ENCODE data around the gene POU1F1.
"Not testable (repeated sequence)": the region's sequence is repeated elsewhere in the genome, so short reads cannot be mapped to it uniquely, and the experiment has no call there.

POU1F1 gene

GRCh38 chr3:87250009-87250408 is 26.4 kb downstream of the POU1F1 start:
- Histone ChIP-seq H3K27ac (no peak overlapping the region), H3K36me3 (replicated peaks) (peaks cover 2% of the 10 kb centered on the region), H3K27me3 (replicated peaks) (no peaks in the 10 kb centered on the region), H3K4me3 (ENCODE audit: low read depth, low read length) (no peak overlapping the region)
- in situ Hi-C loops (cut with HindIII; ENCODE audit: low pct_ligation_motif_present, low sequenced_read_pairs) = no loop called here
- no peak for DNase-seq
- no peak for TF ChIP-seq CTCF (IDR thresholded peaks at IDR 0.05; ENCODE audit: low read depth, low read length, missing control alignments)

- in situ Hi-C loops (cut with HindIII; ENCODE audit: low pct_ligation_motif_present, low sequenced_read_pairs) = no loop called here
- TF ChIP-seq CTCF (IDR thresholded peaks at IDR 0.05; ENCODE audit: low read depth, low read length, missing control alignments) = no peak
- H3K4me3 ChIP-seq (ENCODE audit: low read depth, low read length) = no peak overlapping the region
Measured at GRCh38 chr3:87248831-87249230, 27.6 kb downstream of the POU1F1 start.

DNA sequence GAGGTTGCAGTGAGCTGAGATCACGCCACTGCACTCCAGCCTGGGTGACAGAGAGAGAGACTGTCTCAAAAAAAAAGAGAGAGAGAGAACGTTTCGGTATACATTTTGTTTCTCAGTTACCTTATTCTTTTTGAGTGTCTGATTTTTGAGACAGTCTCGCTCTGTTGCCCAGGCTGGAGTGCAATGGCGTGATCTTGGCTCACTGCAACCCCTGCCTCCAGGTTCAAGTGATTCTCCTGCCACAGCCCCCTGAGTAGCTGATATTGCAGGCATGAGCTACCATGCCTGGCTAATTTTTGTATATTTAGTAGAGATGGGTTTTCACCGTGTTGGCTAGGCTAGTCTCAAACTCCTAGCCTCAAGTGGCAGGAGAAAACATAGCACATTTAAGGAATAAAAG is 28.2 kb downstream of the POU1F1 start:
- H3K4me3 ChIP-seq (ENCODE audit: low read depth, low read length); DNase-seq; H3K27ac ChIP-seq; in situ Hi-C loops (cut with HindIII; ENCODE audit: low pct_ligation_motif_present, low sequenced_read_pairs); H3K27me3 ChIP-seq (replicated peaks); H3K36me3 ChIP-seq (replicated peaks): not testable (repeated sequence)

More at GRCh38 chr3:87248831-87249230, 27.6 kb downstream of the POU1F1 start:
- H3K27ac ChIP-seq = no peak overlapping the region
- no peaks in the 10 kb centered on the region for H3K27me3 ChIP-seq (replicated peaks)
- H3K36me3 ChIP-seq (replicated peaks) = peaks cover 1% of the 10 kb centered on the region
- DNase-seq = no peak

DNA sequence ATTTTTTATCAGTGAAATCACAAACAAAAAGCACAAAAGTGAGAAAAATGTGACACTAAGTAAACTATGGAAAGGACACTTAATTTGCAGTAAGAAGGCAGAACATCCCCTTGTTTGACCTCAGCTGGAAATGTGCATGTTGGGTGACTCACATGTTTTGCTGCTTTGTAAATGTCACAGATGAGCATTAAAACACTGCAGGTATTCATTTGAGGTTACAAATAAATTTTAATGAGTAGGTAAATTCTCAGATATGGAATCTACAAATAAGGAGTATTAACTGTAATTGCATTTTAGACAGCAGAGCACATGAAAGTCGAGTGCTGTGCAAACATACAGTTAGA is 29.0 kb downstream of the POU1F1 start:
- TF ChIP-seq CTCF (IDR thresholded peaks at IDR 0.05; ENCODE audit: low read depth, low read length, missing control alignments) = no peak
- no peak for DNase-seq
- Histone ChIP-seq H3K27me3 (replicated peaks) (no peaks in the 10 kb centered on the region), H3K27ac (no peak overlapping the region), H3K36me3 (replicated peaks) (no peaks in the 10 kb centered on the region), H3K4me3 (ENCODE audit: low read depth, low read length) (no peak overlapping the region)
- in situ Hi-C loops (cut with HindIII; ENCODE audit: low pct_ligation_motif_present, low sequenced_read_pairs) = no loop called here

DNA sequence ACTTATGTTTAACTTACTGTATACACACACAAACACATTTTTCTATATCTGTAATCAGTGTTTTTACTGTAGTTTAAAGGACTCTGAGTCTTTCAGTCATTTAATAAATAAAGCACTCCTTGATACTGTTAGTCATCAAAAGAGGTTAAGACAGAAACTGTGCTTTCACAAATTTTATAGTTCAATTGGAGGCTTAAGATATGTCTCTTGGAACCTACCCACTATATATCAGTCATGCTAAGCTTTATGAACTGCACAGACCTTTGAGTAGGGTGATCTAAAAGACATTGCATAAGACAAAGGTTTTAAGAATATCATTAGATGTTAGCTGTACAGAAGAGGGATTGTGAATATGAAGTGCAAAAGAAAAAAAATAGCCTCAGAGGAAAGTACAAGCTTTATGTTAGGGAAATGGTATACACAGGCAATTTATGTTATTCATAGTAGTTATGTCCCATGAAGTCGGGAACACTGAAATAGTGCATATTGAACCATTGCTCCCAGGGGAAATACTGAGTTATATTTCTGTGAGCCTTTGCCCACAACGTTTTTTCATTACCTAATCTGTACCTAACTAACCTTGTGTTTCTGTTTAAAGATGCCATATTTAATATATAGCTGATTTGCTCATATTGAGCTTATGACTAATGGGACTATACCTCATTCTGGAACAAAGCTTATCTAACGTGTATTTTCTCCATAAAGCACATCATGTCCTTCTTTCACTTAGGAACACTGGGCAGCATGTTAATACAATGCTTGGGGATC is 29.5 kb downstream of the POU1F1 start:
- in situ Hi-C loops (cut with HindIII; ENCODE audit: low pct_ligation_motif_present, low sequenced_read_pairs) = no loop called here
- Histone ChIP-seq H3K4me3 (ENCODE audit: low read depth, low read length) (no peak overlapping the region), H3K36me3 (replicated peaks) (no peaks in the 10 kb centered on the region), H3K27me3 (replicated peaks) (no peaks in the 10 kb centered on the region), H3K27ac (no peak overlapping the region)
- TF ChIP-seq CTCF (IDR thresholded peaks at IDR 0.05; ENCODE audit: low read depth, low read length, missing control alignments) = no peak
- no peak for DNase-seq

DNA sequence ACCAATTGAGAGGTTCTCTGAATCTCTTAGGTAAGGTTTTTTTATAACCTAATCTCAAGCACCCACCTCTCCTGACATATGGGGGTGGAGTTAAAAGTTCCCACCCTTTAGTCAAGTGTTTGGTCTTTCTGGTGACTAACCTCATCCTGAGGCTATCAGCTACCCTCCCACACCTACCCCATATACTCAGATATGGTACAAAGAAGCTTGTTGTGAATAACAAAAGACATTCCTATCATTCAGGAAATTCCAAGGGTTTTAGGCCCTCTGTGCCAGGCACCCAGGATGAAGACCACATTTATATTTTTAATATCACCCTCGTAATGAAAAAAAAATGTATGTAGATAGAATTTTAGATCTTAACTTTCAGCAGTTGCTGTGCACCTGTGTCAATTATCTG is 40.3 kb downstream of the POU1F1 start:
- no peak for DNase-seq
- Histone ChIP-seq H3K27me3 (replicated peaks) (no peaks in the 10 kb centered on the region), H3K36me3 (replicated peaks) (no peaks in the 10 kb centered on the region), H3K27ac (no peak overlapping the region), H3K4me3 (ENCODE audit: low read depth, low read length) (no peak overlapping the region)
- in situ Hi-C loops (cut with HindIII; ENCODE audit: low pct_ligation_motif_present, low sequenced_read_pairs) = no loop called here
- TF ChIP-seq CTCF (IDR thresholded peaks at IDR 0.05; ENCODE audit: low read depth, low read length, missing control alignments) = no peak

Data from brain microvascular endothelial cell (primary cell).